BLaER1 treated with 17β-estradiol and CSF1 and Interleukin-3, amounts not matched to agents 10 nM and 100 nM (cell line): ENCODE measurements around the gene ZC3H10.

ENCODE experiments used
- H3K27ac ChIP-seq, 11 experiments: shearing (Covaris generic); formaldehyde crosslinking; 2 replicates each; pipeline ENCODE4 v1.8.1; 2022
- H3K27me3 ChIP-seq, 11 experiments: shearing (Covaris generic); formaldehyde crosslinking; 2 replicates each; pipeline ENCODE4 v1.8.1; 2022
- H3K36me3 ChIP-seq, 11 experiments: shearing (Covaris generic); formaldehyde crosslinking; 2 replicates each; pipeline ENCODE4 v1.8.1; 2022
- H3K4me1 ChIP-seq, 10 experiments: shearing (Covaris generic); formaldehyde crosslinking; 2 replicates each; pipeline ENCODE4 v1.8.1; 2022
- H3K4me2 ChIP-seq, 11 experiments: shearing (Covaris generic); formaldehyde crosslinking; 2 replicates each; pipeline ENCODE4 v1.8.1; 2022
- H3K4me3 ChIP-seq, 10 experiments: shearing (Covaris generic); formaldehyde crosslinking; 2 replicates each; pipeline ENCODE4 v1.8.1; 2022
- H3K9ac ChIP-seq, 11 experiments: shearing (Covaris generic); formaldehyde crosslinking; 2 replicates each; pipeline ENCODE4 v1.8.1; 2022
- H3K9me3 ChIP-seq, 11 experiments: shearing (Covaris generic); formaldehyde crosslinking; replicated peaks in 1 of 11; 2 replicates each; pipeline ENCODE4 v1.8.1; 2022
- H4K20me1 ChIP-seq, 11 experiments: shearing (Covaris generic); formaldehyde crosslinking; 2 replicates each; pipeline ENCODE4 v1.8.1; 2022
- Cebpa-rat ChIP-seq, 11 experiments: shearing (Covaris generic); IDR thresholded peaks; 2 replicates each; pipeline ENCODE4 v1.8.1; 2022

The ZC3H10 gene

DNA sequence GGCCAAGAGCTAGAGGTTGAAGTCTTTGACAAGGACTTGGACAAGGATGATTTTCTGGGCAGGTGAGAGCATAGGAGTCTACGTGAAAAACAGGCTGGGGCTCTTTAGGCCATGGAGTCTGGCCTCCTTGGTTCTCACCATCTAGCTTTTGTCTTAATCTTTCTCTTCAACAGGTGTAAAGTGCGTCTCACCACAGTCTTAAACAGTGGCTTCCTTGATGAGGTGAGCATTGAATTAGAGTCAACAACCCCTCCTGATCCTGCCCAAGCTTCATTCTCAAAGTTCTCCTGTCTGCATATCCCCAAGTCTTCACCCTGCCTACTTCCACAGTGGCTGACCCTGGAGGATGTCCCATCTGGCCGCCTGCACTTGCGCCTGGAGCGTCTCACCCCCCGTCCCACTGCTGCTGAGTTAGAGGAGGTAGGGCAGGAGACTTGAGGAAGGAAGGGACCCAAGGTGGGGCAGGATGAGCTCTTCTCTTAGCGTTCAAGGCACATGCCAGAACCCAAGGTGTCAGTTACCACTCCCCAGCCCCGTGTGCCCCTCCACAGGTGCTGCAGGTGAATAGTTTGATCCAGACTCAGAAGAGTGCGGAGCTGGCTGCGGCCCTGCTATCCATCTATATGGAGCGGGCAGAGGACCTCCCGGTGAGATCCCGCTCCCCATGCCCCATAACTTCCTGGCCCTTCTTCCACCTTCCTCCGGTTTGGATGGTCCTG lies 19.9 kb downstream of the ZC3H10 start:
- TF ChIP-seq Cebpa-rat (IDR thresholded peaks at IDR 0.05): no peak
- H3K9me3 ChIP-seq: no peaks in the 10 kb centered on the region
- no peaks in the 10 kb centered on the region for H3K27me3 ChIP-seq
- H3K27ac ChIP-seq: no peak overlapping the region
- H4K20me1 ChIP-seq: peaks cover 0 to 35% (median 3%) of the 10 kb centered on the region in 11 experiments; a peak in 6 of 22 replicates
- H3K4me2 ChIP-seq: no peak overlapping the region
- H3K4me1 ChIP-seq: peaks cover 0 to 29% (median 13%) of the 10 kb centered on the region in 10 experiments; a peak in 12 of 20 replicates
- H3K4me3 ChIP-seq: no peak overlapping the region
- H3K36me3 ChIP-seq: peaks cover 94 to 100% (median 99%) of the 10 kb centered on the region in 11 experiments
- H3K9ac ChIP-seq: no peak overlapping the region

DNA sequence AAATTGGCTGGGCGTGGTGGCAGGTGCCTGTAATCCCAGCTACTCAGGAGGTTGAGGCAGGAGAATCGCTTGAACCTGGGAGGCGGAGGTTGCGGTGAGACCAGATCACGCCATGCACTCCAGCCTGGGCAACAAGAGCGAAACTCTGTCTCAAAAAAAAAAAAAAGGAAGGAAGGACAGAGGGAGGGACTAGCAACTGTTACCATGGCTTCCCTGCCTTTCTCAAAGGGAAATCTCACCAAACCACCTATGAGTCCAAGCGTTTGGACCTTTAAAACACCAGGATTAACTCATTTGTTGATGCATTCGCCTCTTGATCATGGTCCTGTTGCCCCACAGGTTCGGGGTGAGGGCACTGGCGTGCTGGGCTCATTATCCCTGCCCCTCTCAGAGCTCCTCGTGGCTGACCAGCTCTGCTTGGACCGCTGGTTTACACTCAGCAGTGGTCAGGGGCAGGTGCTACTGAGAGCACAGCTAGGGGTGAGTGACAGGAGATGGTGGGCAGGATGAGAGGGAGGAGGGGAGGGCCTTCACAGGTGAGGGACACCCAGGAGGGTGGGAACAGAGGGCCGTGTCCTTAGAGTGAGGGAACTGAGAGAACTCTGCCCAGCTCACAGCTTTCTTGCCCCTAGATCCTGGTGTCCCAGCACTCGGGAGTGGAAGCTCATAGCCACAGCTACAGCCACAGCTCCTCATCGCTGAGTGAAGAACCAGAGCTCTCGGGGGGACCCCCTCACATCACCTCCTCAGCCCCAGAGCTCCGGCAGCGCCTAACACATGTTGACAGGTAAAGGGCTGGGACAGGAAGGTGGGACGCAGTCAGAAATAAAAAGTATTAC lies 24.1 kb downstream of the ZC3H10 start:
- H4K20me1 ChIP-seq: peaks cover 0 to 31% (median 5%) of the 10 kb centered on the region in 11 experiments; a peak in 7 of 22 replicates
- H3K4me3 ChIP-seq: no peak overlapping the region
- peak overlapping the region in 2 of 11 experiments; percentile 6 to 43; a peak in 2 of 22 replicates for H3K27ac ChIP-seq
- H3K4me1 ChIP-seq: peaks cover 0 to 51% (median 20%) of the 10 kb centered on the region in 10 experiments; a peak in 12 of 20 replicates
- peak overlapping the region in 6 of 11 experiments; percentile 34 to 62 (median 40); a peak in 11 of 22 replicates for H3K4me2 ChIP-seq
- H3K9ac ChIP-seq: peak overlapping the region in 3 of 11 experiments; percentile 2 to 28 (median 11); a peak in 1 of 22 replicates
- no peaks in the 10 kb centered on the region for H3K9me3 ChIP-seq
- H3K27me3 ChIP-seq: no peaks in the 10 kb centered on the region
- TF ChIP-seq Cebpa-rat (IDR thresholded peaks at IDR 0.05): no peak
- H3K36me3 ChIP-seq: peaks cover 78 to 86% (median 83%) of the 10 kb centered on the region in 11 experiments

DNA sequence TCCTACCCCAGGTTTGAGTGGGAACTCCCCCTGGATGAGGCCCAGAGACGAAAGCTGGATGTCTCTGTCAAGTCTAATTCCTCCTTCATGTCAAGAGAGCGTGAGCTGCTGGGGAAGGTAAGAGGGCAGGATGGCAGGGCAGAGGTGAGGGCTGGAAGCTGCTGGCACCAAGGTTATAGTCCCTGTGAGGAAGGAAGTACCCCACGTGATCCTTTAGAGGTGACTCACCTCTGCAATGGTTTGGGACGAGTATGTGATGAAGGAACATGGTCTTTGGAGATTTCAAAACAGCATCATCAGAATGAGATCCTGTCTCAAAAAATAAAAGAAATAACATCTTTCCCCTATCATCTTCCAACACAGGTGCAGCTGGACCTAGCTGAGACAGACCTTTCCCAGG lies 25.2 kb downstream of the ZC3H10 start:
- H3K27me3 ChIP-seq: no peaks in the 10 kb centered on the region
- H3K4me1 ChIP-seq: peaks cover 0 to 52% (median 19%) of the 10 kb centered on the region in 10 experiments; a peak in 12 of 20 replicates
- H3K4me2 ChIP-seq: peak overlapping the region in 2 of 11 experiments; percentile 0 to 11; a peak in 1 of 22 replicates
- TF ChIP-seq Cebpa-rat (IDR thresholded peaks at IDR 0.05): no peak
- no peaks in the 10 kb centered on the region for H3K9me3 ChIP-seq
- no peak overlapping the region for H3K9ac ChIP-seq
- peaks cover 68 to 75% (median 73%) of the 10 kb centered on the region in 11 experiments for H3K36me3 ChIP-seq
- peaks cover 0 to 25% (median 5%) of the 10 kb centered on the region in 11 experiments; a peak in 7 of 22 replicates for H4K20me1 ChIP-seq
- peak overlapping the region in 1 of 11 experiments; percentile 43; a peak in 1 of 22 replicates for H3K27ac ChIP-seq
- H3K4me3 ChIP-seq: no peak overlapping the region

DNA sequence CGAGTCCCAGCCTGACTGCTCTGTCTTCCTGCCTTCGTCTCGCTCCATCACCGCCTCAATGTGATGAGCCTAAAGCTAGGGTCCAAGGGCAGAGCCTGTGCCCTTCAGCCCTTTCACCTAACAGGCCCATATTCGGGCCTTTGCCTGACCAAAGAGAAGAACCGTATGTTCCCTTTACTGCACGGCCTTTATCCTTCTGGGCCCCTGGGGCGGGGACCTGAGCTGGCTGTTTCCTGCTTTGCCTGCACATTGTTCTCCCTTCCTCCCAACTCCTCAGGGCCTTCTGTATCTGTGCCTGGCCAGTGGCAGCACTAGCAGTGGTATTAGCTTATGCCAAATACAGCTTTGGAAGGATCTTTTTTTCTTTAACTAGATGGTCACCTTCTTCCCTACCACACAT lies 25.8 kb downstream of the ZC3H10 start:
- peaks cover 61 to 69% (median 66%) of the 10 kb centered on the region in 11 experiments for H3K36me3 ChIP-seq
- no peak overlapping the region for H3K27ac ChIP-seq
- no peak overlapping the region for H3K4me3 ChIP-seq
- H3K4me2 ChIP-seq: peak overlapping the region in 2 of 11 experiments; percentile 0 to 7; a peak in 2 of 22 replicates
- no peaks in the 10 kb centered on the region for H3K9me3 ChIP-seq
- no peaks in the 10 kb centered on the region for H3K27me3 ChIP-seq
- H3K9ac ChIP-seq: peak overlapping the region in 2 of 11 experiments; percentile 18 to 25; a peak in 1 of 22 replicates
- peaks cover 0 to 52% (median 17%) of the 10 kb centered on the region in 10 experiments; a peak in 12 of 20 replicates for H3K4me1 ChIP-seq
- H4K20me1 ChIP-seq: peaks cover 0 to 22% (median 5%) of the 10 kb centered on the region in 11 experiments; a peak in 7 of 22 replicates
- TF ChIP-seq Cebpa-rat (IDR thresholded peaks at IDR 0.05): no peak

DNA sequence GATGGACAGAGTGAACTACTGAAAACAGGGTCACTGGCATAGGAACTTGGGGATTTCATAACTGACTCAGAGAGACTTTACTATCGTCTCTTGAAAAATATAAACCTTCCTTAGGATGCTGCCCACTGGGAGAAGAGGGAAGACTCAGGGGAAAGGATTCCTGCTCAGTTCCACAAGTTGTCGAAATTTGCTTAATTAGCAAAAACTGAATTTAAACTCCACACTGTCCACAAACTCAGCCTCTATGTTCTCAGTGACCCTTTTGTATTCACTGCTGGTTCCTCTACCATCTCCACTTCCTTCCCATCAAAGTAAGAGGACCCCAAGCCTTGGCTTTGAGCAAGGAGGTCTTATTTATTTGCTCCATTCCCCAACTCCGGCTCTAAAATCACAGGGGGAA lies 27.2 kb downstream of the ZC3H10 start:
- Histone ChIP-seq H3K4me3 (no peak overlapping the region), H3K4me1 (peaks cover 0 to 57% (median 18%) of the 10 kb centered on the region in 10 experiments; a peak in 13 of 20 replicates), H3K9ac (no peak overlapping the region), H3K4me2 (no peak overlapping the region), H3K9me3 (no peaks in the 10 kb centered on the region), H4K20me1 (peaks cover 0 to 20% (median 5%) of the 10 kb centered on the region in 11 experiments; a peak in 7 of 22 replicates), H3K27me3 (no peaks in the 10 kb centered on the region), H3K27ac (no peak overlapping the region), H3K36me3 (peaks cover 48 to 55% (median 53%) of the 10 kb centered on the region in 11 experiments)
- no peak for TF ChIP-seq Cebpa-rat (IDR thresholded peaks at IDR 0.05)

DNA sequence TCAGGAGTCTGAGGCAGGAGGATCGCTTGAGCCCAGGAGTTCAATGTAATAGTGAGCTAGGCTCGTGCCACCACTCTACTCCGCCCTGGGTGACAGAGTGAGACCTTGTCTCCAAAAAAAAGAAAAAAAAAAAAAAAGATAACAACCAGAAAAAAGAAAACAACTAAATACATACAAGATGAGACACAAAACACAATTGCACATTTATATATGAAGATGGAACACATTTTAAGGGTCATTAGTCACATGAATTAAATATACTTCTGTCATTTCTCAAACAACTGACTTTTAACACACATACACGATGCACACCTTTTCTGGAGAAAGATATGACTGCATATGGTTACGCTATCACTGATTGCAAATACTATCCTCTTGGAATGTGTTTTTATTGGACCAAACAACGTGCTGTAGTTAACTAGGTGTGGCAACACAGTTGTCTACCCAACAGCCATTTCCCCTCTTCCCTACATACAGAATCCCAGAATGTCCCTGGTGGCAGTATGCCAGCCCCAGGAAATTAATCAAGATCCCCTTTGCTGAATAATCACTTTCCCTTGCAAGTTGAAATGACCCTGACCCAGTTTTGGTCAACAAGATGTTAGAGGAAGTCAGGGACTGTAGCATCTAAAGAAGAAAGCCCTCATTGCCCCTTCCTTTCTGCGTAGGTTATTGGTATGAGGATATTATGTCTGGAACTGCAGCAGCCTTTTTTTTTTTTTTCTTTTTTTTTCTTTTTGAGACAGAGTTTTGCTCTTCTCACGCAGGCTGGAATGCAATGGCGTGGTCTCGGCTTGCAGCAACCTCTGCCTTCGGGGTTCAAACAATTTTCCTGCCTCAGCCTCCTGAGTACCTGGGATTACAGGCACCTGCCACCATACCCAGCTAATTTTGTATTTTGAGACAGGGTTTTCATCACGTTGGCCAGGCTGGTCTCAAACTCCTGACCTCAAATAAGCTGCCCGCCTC lies 28.7 kb downstream of the ZC3H10 start:
- H3K27ac ChIP-seq: no peak overlapping the region

DNA sequence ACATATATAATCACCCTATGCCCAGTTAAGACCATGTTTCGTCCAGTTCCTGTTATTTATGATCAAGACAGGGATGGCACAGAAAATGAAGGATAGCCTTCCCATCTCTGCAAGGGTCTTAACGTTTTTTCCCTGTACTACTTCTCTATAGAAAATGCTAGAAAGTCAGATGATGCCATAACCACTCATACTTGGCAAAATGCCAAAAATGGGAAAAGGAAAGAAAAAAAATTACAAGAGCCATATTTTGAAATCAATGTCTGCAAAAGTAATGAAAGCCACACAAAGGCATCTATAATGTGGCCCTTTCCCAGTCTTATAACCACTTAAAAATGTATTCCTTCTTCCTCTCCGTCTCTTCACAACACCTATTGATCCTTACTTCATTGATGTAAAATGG lies 32.5 kb downstream of the ZC3H10 start:
- Histone ChIP-seq H3K27me3 (no peaks in the 10 kb centered on the region), H3K9me3 (no peaks in the 10 kb centered on the region), H3K4me2 (peak overlapping the region in 8 of 11 experiments; percentile 84 to 100 (median 96); a peak in 9 of 22 replicates), H3K9ac (no peak overlapping the region), H3K4me1 (peaks cover 32 to 56% (median 42%) of the 10 kb centered on the region in 10 experiments), H3K27ac (peak overlapping the region in 1 of 11 experiments; percentile 85; a peak in 1 of 22 replicates), H3K4me3 (no peak overlapping the region), H4K20me1 (peaks cover 0 to 3% (median 0%) of the 10 kb centered on the region in 11 experiments; a peak in 1 of 22 replicates), H3K36me3 (peaks cover 5 to 20% (median 12%) of the 10 kb centered on the region in 11 experiments)
- no peak for TF ChIP-seq Cebpa-rat (IDR thresholded peaks at IDR 0.05)

More for the DNA sequence above, 28.7 kb downstream of the ZC3H10 start:
- peaks cover 36 to 40% (median 37%) of the 10 kb centered on the region in 11 experiments for H3K36me3 ChIP-seq
- H3K27me3 ChIP-seq: no peaks in the 10 kb centered on the region
- no peaks in the 10 kb centered on the region for H3K9me3 ChIP-seq
- peaks cover 8 to 58% (median 29%) of the 10 kb centered on the region in 10 experiments for H3K4me1 ChIP-seq
- no peak overlapping the region for H3K4me3 ChIP-seq
- no peak for TF ChIP-seq Cebpa-rat (IDR thresholded peaks at IDR 0.05)
- peaks cover 0 to 18% (median 5%) of the 10 kb centered on the region in 11 experiments; a peak in 7 of 22 replicates for H4K20me1 ChIP-seq
- peak overlapping the region in 3 of 11 experiments; percentile 22 to 35 (median 28); a peak in 4 of 22 replicates for H3K4me2 ChIP-seq
- no peak overlapping the region for H3K9ac ChIP-seq
